Endodermal cell (in vitro differentiated cells): Measurements from ENCODE around the gene CHST11. TPM values are rescaled to one million over a fixed set of nuclear protein-coding genes. Genes with fewer than 3 reads are reported as not detected.
A peak's percentile ranks its signal among the peaks of the same experiment; 100 is the strongest.

ENCODE experiments used
- DNase-seq: peaks from one replicate; pipeline ENCODE4 v3.0.0-alpha.2; 2017
- H3K27ac ChIP-seq: 2 replicates; pipeline ENCODE4 v1.5.1; 2013; ENCODE audit warnings: mild to moderate bottlenecking, low read depth, low read length, moderate library complexity
- H3K27me3 ChIP-seq: 2 replicates; pipeline ENCODE4 v1.6.1; 2013; ENCODE audit warnings: mild to moderate bottlenecking, low read length, moderate library complexity; ENCODE audit not compliant: insufficient read depth, control insufficient read depth, poor library complexity, severe bottlenecking
- H3K36me3 ChIP-seq: 2 replicates; pipeline ENCODE4 v1.7.0; 2013; ENCODE audit warnings: mild to moderate bottlenecking, low read length, moderate library complexity; ENCODE audit not compliant: control insufficient read depth, insufficient read depth
- H3K4me1 ChIP-seq: one replicate; pipeline ENCODE4 v1.7.0; 2013; ENCODE audit warnings: low read length; ENCODE audit not compliant: control insufficient read depth, insufficient read depth
- H3K4me3 ChIP-seq: 2 replicates; pipeline ENCODE4 v1.5.1; 2013; ENCODE audit warnings: mild to moderate bottlenecking, low read length, moderate library complexity
- H3K9ac ChIP-seq: 2 replicates; pipeline ENCODE4 v1.6.1; 2013; ENCODE audit warnings: mild to moderate bottlenecking, low read length, moderate library complexity; ENCODE audit not compliant: poor library complexity, severe bottlenecking; ENCODE audit errors: extremely low read depth
- H3K9me3 ChIP-seq: 2 replicates; pipeline ENCODE4 v1.6.1; 2013; ENCODE audit warnings: mild to moderate bottlenecking, low read length, moderate library complexity; ENCODE audit not compliant: control insufficient read depth
- H3K27ac Mint-ChIP-seq: 2 replicates; pipeline ENCODE4 v1.8.0; 2020; ENCODE audit warnings: mixed read lengths
- H3K27me3 Mint-ChIP-seq: 2 replicates; pipeline ENCODE4 v1.8.0; 2021; ENCODE audit warnings: mild to moderate bottlenecking, mixed read lengths; ENCODE audit not compliant: insufficient read depth
- H3K36me3 Mint-ChIP-seq: 2 replicates; pipeline ENCODE4 v1.8.0; 2020; ENCODE audit warnings: low read depth, mixed read lengths
- H3K4me1 Mint-ChIP-seq: 2 replicates; pipeline ENCODE4 v1.8.0; 2020; ENCODE audit warnings: mixed read lengths
- H3K4me3 Mint-ChIP-seq: 2 replicates; pipeline ENCODE4 v1.8.0; 2020; ENCODE audit warnings: mild to moderate bottlenecking, moderate library complexity, mixed read lengths
- H3K9me3 Mint-ChIP-seq: 2 replicates; pipeline ENCODE4 v1.8.0; 2020; ENCODE audit warnings: mild to moderate bottlenecking, mixed read lengths
- CTCF ChIP-seq: fragments of 200-600 bp; sonication (generic); conservative IDR thresholded peaks from 2 replicates; pipeline ENCODE4 v1.5.0; 2021; ENCODE audit warnings: antibody characterized with exemption, mild to moderate bottlenecking
- WGBS, 2 experiments: methylation state at CpG; one replicate each; pipeline versions ENCODE4 v1.1.5 to v1.1.7; 2013; ENCODE audit warnings: missing lambda C conversion rate in 2 of 2, mixed read lengths in 1 of 2; ENCODE audit not compliant: insufficient coverage in 1 of 2, insufficient read length in 1 of 2; 5-methylcytosine and 5-hydroxymethylcytosine counted together
- total RNA-seq, 2 donors: library from RNA; stranded (reverse); fragmentation: NEBNext Ultra II Directional in 1 of 2; extraction: Animal tissue kit (Norgen Biotek cat#: 25700) in 1 of 2; gene quantifications; 2 replicates in 1 of 2; 3 replicates in 1 of 2; pipeline ENCODE4 v1.2.1, GENCODE V29; 2021

The CHST11 gene
- total RNA-seq, 2 donors from 2014 or later: 30.7 to 36.2 TPM

- no peak for TF ChIP-seq CTCF
- Histone ChIP-seq H3K36me3 (no peaks in the 10 kb centered on the region), H3K27me3 (no peaks in the 10 kb centered on the region), H3K9me3 (no peaks in the 10 kb centered on the region), H3K27ac (no peak overlapping the region), H3K4me1 (peaks cover 20% of the 10 kb centered on the region), H3K4me3 (no peak overlapping the region), H3K9ac (no peak overlapping the region)
- H3K36me3 Mint-ChIP-seq: peaks cover 2% of the 10 kb centered on the region
- 88 to 100% methylated on average over 1 to 6 of the region's 6 CpGs for WGBS, 2 experiments
- H3K9me3 Mint-ChIP-seq: no peaks in the 10 kb centered on the region
- DNase-seq: peak; percentile 64
- H3K27me3 Mint-ChIP-seq: no peaks in the 10 kb centered on the region
- no peak overlapping the region for H3K27ac Mint-ChIP-seq
- H3K4me1 Mint-ChIP-seq: peaks cover 43% of the 10 kb centered on the region
- H3K4me3 Mint-ChIP-seq: no peak overlapping the region
These were observed 214.0 kb downstream of the CHST11 start for GRCh38 chr12:104670439-104671408.

- H3K9me3 Mint-ChIP-seq: no peaks in the 10 kb centered on the region
- peaks cover 20% of the 10 kb centered on the region for H3K4me1 ChIP-seq
- H3K27ac ChIP-seq: no peak overlapping the region
- 72 to 76% methylated on average over 5 to 12 of the region's 12 CpGs for WGBS, 2 experiments
- H3K4me3 Mint-ChIP-seq: no peak overlapping the region
- TF ChIP-seq CTCF: no peak
- peak overlapping the region; percentile 67 for H3K27ac Mint-ChIP-seq
- H3K27me3 ChIP-seq: no peaks in the 10 kb centered on the region
- H3K36me3 Mint-ChIP-seq: peaks cover 2% of the 10 kb centered on the region
- no peaks in the 10 kb centered on the region for H3K9me3 ChIP-seq
- H3K9ac ChIP-seq: no peak overlapping the region
- no peak overlapping the region for H3K4me3 ChIP-seq
- peak; percentile 81 for DNase-seq
- no peaks in the 10 kb centered on the region for H3K27me3 Mint-ChIP-seq
- H3K4me1 Mint-ChIP-seq: peaks cover 43% of the 10 kb centered on the region
- no peaks in the 10 kb centered on the region for H3K36me3 ChIP-seq
These were observed 214.8 kb downstream of the CHST11 start for GRCh38 chr12:104671409-104672095.

GRCh38 chr12:104672096-104672445, 215.3 kb downstream of the CHST11 start:
- H3K4me3 Mint-ChIP-seq: no peak overlapping the region
- Histone ChIP-seq H3K36me3 (no peaks in the 10 kb centered on the region), H3K27ac (no peak overlapping the region), H3K9ac (no peak overlapping the region), H3K4me3 (no peak overlapping the region), H3K27me3 (no peaks in the 10 kb centered on the region), H3K9me3 (no peaks in the 10 kb centered on the region), H3K4me1 (peaks cover 20% of the 10 kb centered on the region)
- H3K4me1 Mint-ChIP-seq: peaks cover 43% of the 10 kb centered on the region
- WGBS, 2 experiments: 79 to 89% methylated on average over 2 to 8 of the region's 8 CpGs
- DNase-seq: no peak
- TF ChIP-seq CTCF: no peak
- H3K9me3 Mint-ChIP-seq: no peaks in the 10 kb centered on the region
- peaks cover 2% of the 10 kb centered on the region for H3K36me3 Mint-ChIP-seq
- H3K27me3 Mint-ChIP-seq: no peaks in the 10 kb centered on the region
- H3K27ac Mint-ChIP-seq: peak overlapping the region; percentile 67
